Bronchial epithelial cell (primary cell): ENCODE measurements around the gene ASAH2. TPM values are rescaled to one million over a fixed set of nuclear protein-coding genes. Genes with fewer than 3 reads are reported as not detected.

Source experiments
- DNase-seq: peaks from one replicate; pipeline ENCODE4 v3.0.0-alpha.2; 2010; ENCODE audit warnings: low read depth
- FAIRE-seq: peaks from 2 replicates; lab custom pipeline; 2011; peaks lifted over from hg19 to GRCh38; lab: Jason Lieb, UNC
- H3K27me3 ChIP-seq: 2 replicates; pipeline ENCODE4 v1.5.1; 2011; ENCODE audit warnings: low read length; ENCODE audit not compliant: control insufficient read depth, insufficient read depth
- H3K36me3 ChIP-seq: 2 replicates; pipeline ENCODE4 v1.5.1; 2011; ENCODE audit warnings: low read length; ENCODE audit not compliant: control insufficient read depth, insufficient read depth
- H3K4me3 ChIP-seq: 2 replicates; pipeline ENCODE4 v1.5.1; 2011; ENCODE audit warnings: mild to moderate bottlenecking, low read depth, low read length, control low read depth
- total RNA-seq: library from RNA; depleted of rRNA; stranded (reverse); fragments of >200 nt; gene quantifications from 2 replicates; pipeline ENCODE4 v1.2.1, GENCODE V29; 2014
- TF ChIP-seq, protein P1 (sequence below): IDR thresholded peaks from 2 replicates; pipeline ENCODE4 v1.5.1; 2011; ENCODE audit warnings: mild to moderate bottlenecking, moderate library complexity, low read length, control low read depth, inconsistent platforms; ENCODE audit not compliant: insufficient read depth, severe bottlenecking

ASAH2 gene
- total RNA-seq, 1 donor from 2014 or later = 1.6 TPM

DNA sequence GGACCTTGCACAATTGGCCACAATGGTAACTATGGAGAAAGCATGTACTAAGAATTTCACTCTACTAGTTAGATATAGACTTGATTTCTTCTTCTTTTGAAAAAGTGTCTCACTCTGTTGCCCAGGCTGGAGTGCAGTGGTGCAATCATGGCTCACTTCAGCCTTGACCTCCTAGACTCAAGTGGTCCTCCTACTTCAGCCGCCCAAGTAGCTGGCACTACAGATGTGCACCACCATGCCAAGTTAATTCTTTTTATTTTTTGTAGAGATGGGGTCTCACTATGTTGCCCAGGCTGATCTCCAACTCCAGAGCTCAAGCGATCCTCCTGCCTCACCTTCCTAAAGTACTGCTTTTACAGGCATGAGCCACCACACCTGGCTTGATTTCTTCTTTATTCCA, 29.1 kb downstream of the ASAH2 start:
- Histone ChIP-seq H3K36me3 (no peaks in the 10 kb centered on the region), H3K27me3 (peaks cover 2% of the 10 kb centered on the region), H3K4me3 (no peak overlapping the region)
- TF ChIP-seq, protein P1, sequence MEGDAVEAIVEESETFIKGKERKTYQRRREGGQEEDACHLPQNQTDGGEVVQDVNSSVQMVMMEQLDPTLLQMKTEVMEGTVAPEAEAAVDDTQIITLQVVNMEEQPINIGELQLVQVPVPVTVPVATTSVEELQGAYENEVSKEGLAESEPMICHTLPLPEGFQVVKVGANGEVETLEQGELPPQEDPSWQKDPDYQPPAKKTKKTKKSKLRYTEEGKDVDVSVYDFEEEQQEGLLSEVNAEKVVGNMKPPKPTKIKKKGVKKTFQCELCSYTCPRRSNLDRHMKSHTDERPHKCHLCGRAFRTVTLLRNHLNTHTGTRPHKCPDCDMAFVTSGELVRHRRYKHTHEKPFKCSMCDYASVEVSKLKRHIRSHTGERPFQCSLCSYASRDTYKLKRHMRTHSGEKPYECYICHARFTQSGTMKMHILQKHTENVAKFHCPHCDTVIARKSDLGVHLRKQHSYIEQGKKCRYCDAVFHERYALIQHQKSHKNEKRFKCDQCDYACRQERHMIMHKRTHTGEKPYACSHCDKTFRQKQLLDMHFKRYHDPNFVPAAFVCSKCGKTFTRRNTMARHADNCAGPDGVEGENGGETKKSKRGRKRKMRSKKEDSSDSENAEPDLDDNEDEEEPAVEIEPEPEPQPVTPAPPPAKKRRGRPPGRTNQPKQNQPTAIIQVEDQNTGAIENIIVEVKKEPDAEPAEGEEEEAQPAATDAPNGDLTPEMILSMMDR = no peak
- FAIRE-seq (no peak), DNase-seq (no peak)

DNA sequence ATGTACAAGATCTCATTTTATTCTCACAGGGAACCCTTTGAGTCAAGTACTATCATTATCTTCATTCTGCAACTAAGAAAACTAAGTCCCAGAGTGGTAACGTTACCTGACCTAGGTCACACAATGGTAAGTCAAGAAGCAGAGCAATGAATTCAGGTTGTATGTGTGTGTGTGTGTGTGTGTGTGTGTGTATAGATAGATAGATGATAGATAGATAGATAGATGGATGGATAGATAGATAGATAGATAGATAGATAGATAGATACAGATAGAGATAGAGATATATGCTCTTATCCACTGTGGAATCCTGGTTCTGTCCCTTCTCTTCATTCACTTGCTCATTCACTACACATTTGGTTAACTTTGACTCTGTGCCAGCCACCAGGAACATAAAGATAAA, 29.8 kb downstream of the ASAH2 start:
- Histone ChIP-seq H3K27me3 (peaks cover 2% of the 10 kb centered on the region), H3K36me3 (no peaks in the 10 kb centered on the region), H3K4me3 (no peak overlapping the region)
- TF ChIP-seq, protein P1 = no peak
- DNase-seq (no peak), FAIRE-seq (no peak)

DNA sequence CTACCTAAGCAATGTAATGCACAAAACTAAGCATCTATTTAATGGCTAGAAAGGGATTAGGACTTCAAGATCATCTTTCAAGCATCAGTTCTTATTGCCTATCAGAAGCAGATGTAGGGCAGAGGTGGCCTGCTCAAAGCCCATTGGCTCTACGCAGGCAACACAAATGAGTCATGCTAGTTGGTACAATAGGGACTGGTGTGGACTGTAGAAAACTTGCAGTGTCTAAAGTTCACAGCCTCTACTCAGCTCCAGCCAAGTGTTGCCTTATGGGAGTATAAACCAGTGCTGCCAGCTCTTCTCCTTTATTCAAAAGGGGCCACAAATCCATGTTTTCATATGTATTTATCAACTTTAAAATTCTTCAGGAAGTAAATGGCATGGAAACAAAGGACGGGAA, 31.7 kb downstream of the ASAH2 start:
- DNase-seq (no peak), FAIRE-seq (no peak)
- H3K4me3 ChIP-seq = no peak overlapping the region
- no peaks in the 10 kb centered on the region for H3K36me3 ChIP-seq
- TF ChIP-seq, protein P1 = no peak
- H3K27me3 ChIP-seq = peaks cover 2% of the 10 kb centered on the region

DNA sequence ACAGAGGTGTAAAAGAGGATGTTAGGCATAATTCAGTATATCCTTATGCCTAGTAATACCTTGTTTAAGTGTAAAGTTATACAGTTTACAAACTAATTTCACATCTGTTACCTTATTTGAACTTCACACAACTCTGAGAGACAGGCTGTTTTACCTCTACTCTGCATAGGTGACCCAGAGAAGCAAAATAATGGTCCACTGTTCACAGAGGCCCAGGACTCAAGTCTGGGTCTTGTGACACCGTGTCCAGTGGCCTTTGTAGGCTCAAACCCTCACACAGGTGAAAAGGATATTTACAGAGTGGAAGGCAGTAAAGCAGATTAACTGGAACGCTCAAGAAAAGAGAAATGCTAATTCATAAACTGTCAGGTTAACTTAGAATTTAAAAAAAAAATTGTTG, 32.1 kb downstream of the ASAH2 start:
- H3K4me3 ChIP-seq = no peak overlapping the region
- DNase-seq (no peak), FAIRE-seq (no peak)
- TF ChIP-seq, protein P1 = no peak
- H3K27me3 ChIP-seq = peaks cover 2% of the 10 kb centered on the region
- no peaks in the 10 kb centered on the region for H3K36me3 ChIP-seq

DNA sequence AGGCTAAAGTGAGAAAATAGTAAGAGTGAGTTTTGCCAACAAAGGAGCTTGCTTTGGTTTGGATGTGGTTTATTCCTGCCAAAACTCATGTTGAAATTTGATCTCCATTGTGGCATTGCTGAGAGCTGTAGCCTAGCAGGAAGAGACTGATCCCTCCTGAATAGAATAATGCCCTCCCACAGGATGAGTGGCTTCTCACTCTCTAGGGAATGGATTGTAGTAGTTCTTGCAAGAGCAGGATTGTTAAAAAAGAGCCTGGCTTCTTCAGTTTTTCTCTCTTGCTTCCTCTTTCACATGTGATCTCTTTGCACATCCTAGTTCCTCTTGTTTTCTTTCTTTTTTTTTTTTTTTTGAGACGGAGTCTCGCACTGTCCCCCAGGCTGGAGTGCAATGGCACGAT, 34.4 kb downstream of the ASAH2 start:
- TF ChIP-seq, protein P1 = no peak
- Histone ChIP-seq H3K27me3 (peaks cover 2% of the 10 kb centered on the region), H3K4me3 (no peak overlapping the region), H3K36me3 (no peaks in the 10 kb centered on the region)
- FAIRE-seq (peak; percentile 75), DNase-seq (peak; percentile 35)

DNA sequence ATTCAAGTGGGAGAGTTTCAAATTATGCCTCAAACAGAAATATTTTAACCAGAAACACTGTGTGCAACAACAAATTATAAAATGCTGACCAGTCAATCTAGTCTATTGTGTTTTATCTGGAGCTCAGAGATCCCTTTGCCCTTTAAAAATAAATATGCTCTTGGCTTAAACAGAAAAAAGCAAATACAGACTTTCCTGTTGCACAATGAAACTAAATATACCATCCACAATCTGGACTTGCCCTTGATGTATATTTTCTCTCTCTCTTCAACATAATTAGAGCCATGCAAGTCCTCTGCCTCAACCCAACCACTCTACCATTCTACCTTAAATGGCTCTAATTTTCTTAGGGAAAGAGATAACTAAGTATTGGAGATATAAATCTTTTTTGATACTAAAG, 34.9 kb downstream of the ASAH2 start:
- DNase-seq (no peak), FAIRE-seq (no peak)
- H3K36me3 ChIP-seq = no peaks in the 10 kb centered on the region
- H3K27me3 ChIP-seq = no peaks in the 10 kb centered on the region
- TF ChIP-seq, protein P1 = no peak
- no peak overlapping the region for H3K4me3 ChIP-seq
